ENCODE results near the gene GALNT15.

GALNT15 gene

GRCh38 chr3:16178628-16178988, 4.1 kb downstream of the GALNT15 start:
- H3K4me3 ChIP-seq (ENCODE audit: low read length in 2 of 2): peak overlapping the region in 1 of 2 donors; percentile 67
- H3K36me3 ChIP-seq (ENCODE audit: control insufficient read depth in 2 of 2, insufficient read depth in 2 of 2, low read length in 2 of 2): no peaks in the 10 kb centered on the region
- H3K9me3 ChIP-seq (ENCODE audit: control insufficient read depth in 2 of 2, low read length in 2 of 2): no peaks in the 10 kb centered on the region
- H3K27ac ChIP-seq (ENCODE audit: low read length): no peak overlapping the region
- H3K9ac ChIP-seq (ENCODE audit: low read length in 2 of 2): no peak overlapping the region
- peaks cover 26% of the 10 kb centered on the region for H3K4me1 ChIP-seq (ENCODE audit: control insufficient read depth, insufficient read depth, low read length)
- peaks cover 0 to 3% of the 10 kb centered on the region in 2 donors for H3K27me3 ChIP-seq (ENCODE audit: control insufficient read depth in 1 of 2, insufficient read depth in 2 of 2, low read length in 2 of 2)

DNA sequence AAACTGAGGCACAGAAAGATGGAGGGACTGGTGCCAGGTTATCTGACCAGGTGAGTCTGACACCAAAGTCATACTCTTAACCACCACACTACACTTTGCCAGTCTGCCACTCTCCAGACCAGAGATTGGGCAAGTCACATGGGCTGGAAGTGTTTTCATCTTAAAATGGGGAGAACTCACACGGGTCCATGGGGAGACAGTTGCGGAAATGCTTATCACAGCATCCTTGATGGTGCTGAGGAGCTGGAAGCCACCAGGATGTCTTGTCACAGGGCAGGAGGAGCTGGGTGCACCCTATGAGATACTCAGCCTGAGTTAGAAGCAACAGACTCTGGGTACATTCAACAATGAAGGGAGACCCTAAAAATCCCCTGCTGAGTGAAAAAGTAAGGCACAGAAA, 4.8 kb downstream of the GALNT15 start:
- peaks cover 0 to 3% of the 10 kb centered on the region in 2 donors for H3K27me3 ChIP-seq (ENCODE audit: control insufficient read depth in 1 of 2, insufficient read depth in 2 of 2, low read length in 2 of 2)
- peaks cover 22% of the 10 kb centered on the region for H3K4me1 ChIP-seq (ENCODE audit: control insufficient read depth, insufficient read depth, low read length)
- no peak overlapping the region for H3K4me3 ChIP-seq (ENCODE audit: low read length in 2 of 2)
- no peak overlapping the region for H3K9ac ChIP-seq (ENCODE audit: low read length in 2 of 2)
- no peak overlapping the region for H3K27ac ChIP-seq (ENCODE audit: low read length)
- no peaks in the 10 kb centered on the region for H3K9me3 ChIP-seq (ENCODE audit: control insufficient read depth in 2 of 2, low read length in 2 of 2)
- H3K36me3 ChIP-seq (ENCODE audit: control insufficient read depth in 2 of 2, insufficient read depth in 2 of 2, low read length in 2 of 2): no peaks in the 10 kb centered on the region

DNA sequence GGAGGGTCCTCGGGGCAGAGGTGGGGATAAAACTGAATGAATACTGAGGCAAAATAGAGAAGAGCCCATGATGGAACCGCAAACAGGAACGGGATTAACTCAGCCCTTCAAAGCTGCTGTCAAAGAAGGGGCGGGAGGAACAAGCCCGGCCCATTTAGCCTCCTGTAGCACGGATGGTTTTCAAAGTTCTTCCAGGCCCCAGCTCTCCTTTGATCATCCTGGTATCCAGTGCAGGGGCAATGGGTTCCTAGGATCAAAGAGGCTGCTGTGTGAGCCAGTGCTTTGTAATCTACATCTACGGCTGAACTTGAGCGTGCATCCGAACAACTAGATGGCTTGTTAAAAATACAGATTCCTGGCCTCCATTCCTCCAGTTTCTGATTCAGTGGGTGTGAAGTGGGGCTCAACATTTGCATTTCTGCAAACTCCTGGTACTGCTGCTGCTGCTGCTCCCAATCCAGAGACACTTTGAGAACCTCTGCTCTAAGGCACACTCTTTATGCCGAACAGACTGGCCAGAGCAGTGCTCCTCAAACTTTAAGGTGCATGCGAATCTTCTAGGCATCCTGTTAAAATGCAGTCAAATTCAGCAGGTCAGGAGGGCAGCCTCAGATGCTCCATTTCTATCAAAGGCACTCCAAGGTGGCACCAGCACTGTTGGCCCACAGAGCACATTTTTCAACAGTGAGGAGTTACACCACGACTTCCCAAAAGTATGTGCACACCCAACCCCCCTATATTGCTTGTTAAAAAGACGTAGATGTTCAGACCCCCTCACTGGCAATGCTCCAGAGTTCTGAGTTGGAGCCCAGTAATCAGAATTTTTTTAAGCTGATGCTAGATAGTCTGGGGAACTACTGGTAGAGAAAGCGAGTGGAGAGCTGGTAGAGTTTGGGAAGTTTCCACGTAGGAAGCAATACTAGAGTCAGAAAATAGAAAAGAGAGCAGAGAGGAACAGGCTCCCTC, 5.6 kb downstream of the GALNT15 start:
- Histone ChIP-seq H3K27me3 (ENCODE audit: control insufficient read depth in 1 of 2, insufficient read depth in 2 of 2, low read length in 2 of 2) (peaks cover 0 to 3% of the 10 kb centered on the region in 2 donors), H3K36me3 (ENCODE audit: control insufficient read depth in 2 of 2, insufficient read depth in 2 of 2, low read length in 2 of 2) (no peaks in the 10 kb centered on the region), H3K4me1 (ENCODE audit: control insufficient read depth, insufficient read depth, low read length) (peaks cover 15% of the 10 kb centered on the region), H3K27ac (ENCODE audit: low read length) (no peak overlapping the region), H3K9me3 (ENCODE audit: control insufficient read depth in 2 of 2, low read length in 2 of 2) (no peaks in the 10 kb centered on the region), H3K9ac (ENCODE audit: low read length in 2 of 2) (no peak overlapping the region), H3K4me3 (ENCODE audit: low read length in 2 of 2) (no peak overlapping the region)

- Histone ChIP-seq H3K4me3 (ENCODE audit: low read length in 2 of 2) (no peak overlapping the region), H3K27ac (ENCODE audit: low read length) (no peak overlapping the region), H3K9ac (ENCODE audit: low read length in 2 of 2) (no peak overlapping the region), H3K4me1 (ENCODE audit: control insufficient read depth, insufficient read depth, low read length) (peaks cover 14% of the 10 kb centered on the region), H3K9me3 (ENCODE audit: control insufficient read depth in 2 of 2, low read length in 2 of 2) (no peaks in the 10 kb centered on the region), H3K27me3 (ENCODE audit: control insufficient read depth in 1 of 2, insufficient read depth in 2 of 2, low read length in 2 of 2) (peaks cover 0 to 3% of the 10 kb centered on the region in 2 donors), H3K36me3 (ENCODE audit: control insufficient read depth in 2 of 2, insufficient read depth in 2 of 2, low read length in 2 of 2) (no peaks in the 10 kb centered on the region)
Measured at GRCh38 chr3:16180737-16181134, 6.3 kb downstream of the GALNT15 start.

DNA sequence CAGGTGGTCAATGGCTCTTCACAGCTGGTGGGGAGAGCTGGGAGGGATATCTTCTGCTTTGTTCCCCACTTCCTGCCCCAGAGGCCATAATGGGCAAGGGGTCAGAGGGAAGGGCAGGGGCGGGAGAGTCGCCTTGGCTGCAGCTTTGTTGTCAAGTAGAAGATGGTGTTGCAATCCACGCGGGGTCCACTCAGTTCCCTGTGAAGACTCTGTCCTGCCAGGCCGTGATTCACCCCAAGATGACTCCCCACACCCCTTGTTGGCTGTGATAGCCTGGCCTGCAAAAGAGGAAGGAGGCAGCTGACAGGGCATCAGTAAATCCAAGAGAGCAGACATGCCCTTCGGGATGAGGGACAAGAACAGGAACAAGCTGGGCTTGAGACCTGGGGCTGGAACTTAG, 6.9 kb downstream of the GALNT15 start:
- H3K36me3 ChIP-seq (ENCODE audit: control insufficient read depth in 2 of 2, insufficient read depth in 2 of 2, low read length in 2 of 2): no peaks in the 10 kb centered on the region
- no peak overlapping the region for H3K27ac ChIP-seq (ENCODE audit: low read length)
- peaks cover 0 to 3% of the 10 kb centered on the region in 2 donors for H3K27me3 ChIP-seq (ENCODE audit: control insufficient read depth in 1 of 2, insufficient read depth in 2 of 2, low read length in 2 of 2)

DNA sequence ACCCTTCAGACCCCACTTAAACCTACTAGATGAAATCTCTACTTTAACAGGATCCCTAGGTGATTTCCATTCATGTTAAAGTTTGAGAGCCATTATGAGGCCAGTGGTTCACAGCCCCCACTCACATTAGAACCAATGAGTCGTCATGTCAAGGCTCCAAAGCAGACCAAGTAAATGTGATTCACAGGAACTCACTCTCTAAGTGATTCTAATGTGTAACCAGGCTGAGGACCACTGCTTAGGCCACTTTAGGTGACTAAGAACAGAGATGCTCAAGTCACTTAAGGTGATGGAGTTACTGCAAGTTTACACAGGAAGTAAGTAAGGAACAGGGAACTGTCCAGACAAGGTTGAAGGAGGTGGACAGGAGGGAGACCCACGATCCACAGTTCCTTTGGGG, 7.7 kb downstream of the GALNT15 start:
- Histone ChIP-seq H3K36me3 (ENCODE audit: control insufficient read depth in 2 of 2, insufficient read depth in 2 of 2, low read length in 2 of 2) (no peaks in the 10 kb centered on the region), H3K4me1 (ENCODE audit: control insufficient read depth, insufficient read depth, low read length) (peaks cover 14% of the 10 kb centered on the region)

More for the DNA sequence above, 6.9 kb downstream of the GALNT15 start:
- peaks cover 14% of the 10 kb centered on the region for H3K4me1 ChIP-seq (ENCODE audit: control insufficient read depth, insufficient read depth, low read length)
- H3K9me3 ChIP-seq (ENCODE audit: control insufficient read depth in 2 of 2, low read length in 2 of 2): no peaks in the 10 kb centered on the region
- no peak overlapping the region for H3K9ac ChIP-seq (ENCODE audit: low read length in 2 of 2)
- no peak overlapping the region for H3K4me3 ChIP-seq (ENCODE audit: low read length in 2 of 2)

GRCh38 chr3:16182612-16183011, 8.1 kb downstream of the GALNT15 start:
- Histone ChIP-seq H3K4me3 (ENCODE audit: low read length in 2 of 2) (no peak overlapping the region), H3K9me3 (ENCODE audit: control insufficient read depth in 2 of 2, low read length in 2 of 2) (no peaks in the 10 kb centered on the region), H3K27ac (ENCODE audit: low read length) (no peak overlapping the region), H3K36me3 (ENCODE audit: control insufficient read depth in 2 of 2, insufficient read depth in 2 of 2, low read length in 2 of 2) (no peaks in the 10 kb centered on the region), H3K9ac (ENCODE audit: low read length in 2 of 2) (no peak overlapping the region), H3K4me1 (ENCODE audit: control insufficient read depth, insufficient read depth, low read length) (peaks cover 14% of the 10 kb centered on the region), H3K27me3 (ENCODE audit: control insufficient read depth in 1 of 2, insufficient read depth in 2 of 2, low read length in 2 of 2) (peaks cover 0 to 3% of the 10 kb centered on the region in 2 donors)

More for the DNA sequence above, 7.7 kb downstream of the GALNT15 start:
- Histone ChIP-seq H3K27ac (ENCODE audit: low read length) (no peak overlapping the region), H3K9ac (ENCODE audit: low read length in 2 of 2) (no peak overlapping the region), H3K27me3 (ENCODE audit: control insufficient read depth in 1 of 2, insufficient read depth in 2 of 2, low read length in 2 of 2) (peaks cover 0 to 3% of the 10 kb centered on the region in 2 donors), H3K9me3 (ENCODE audit: control insufficient read depth in 2 of 2, low read length in 2 of 2) (no peaks in the 10 kb centered on the region), H3K4me3 (ENCODE audit: low read length in 2 of 2) (no peak overlapping the region)

DNA sequence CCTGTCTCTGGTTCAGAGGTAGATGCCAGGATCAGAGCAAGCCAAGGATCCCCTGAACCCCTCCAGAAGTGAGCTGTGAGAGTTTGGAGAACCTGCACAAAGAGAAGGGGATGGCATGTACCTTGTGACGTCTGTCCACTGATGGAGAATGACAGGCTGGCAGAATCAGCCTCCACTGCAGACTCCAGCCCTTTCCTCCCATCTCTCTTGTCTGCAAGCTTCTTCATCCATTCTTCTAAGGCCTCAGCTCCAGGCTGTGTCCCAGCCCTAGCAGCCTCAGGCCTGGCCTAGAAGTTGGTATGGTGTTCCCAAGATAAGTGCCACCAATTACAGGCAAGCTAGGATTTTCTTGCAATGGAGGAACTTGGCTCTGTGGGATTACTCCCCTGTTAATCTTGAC, 8.6 kb downstream of the GALNT15 start:
- Histone ChIP-seq H3K4me1 (ENCODE audit: control insufficient read depth, insufficient read depth, low read length) (peaks cover 12% of the 10 kb centered on the region), H3K27me3 (ENCODE audit: control insufficient read depth in 1 of 2, insufficient read depth in 2 of 2, low read length in 2 of 2) (peaks cover 0 to under 1% of the 10 kb centered on the region in 2 donors), H3K27ac (ENCODE audit: low read length) (no peak overlapping the region), H3K36me3 (ENCODE audit: control insufficient read depth in 2 of 2, insufficient read depth in 2 of 2, low read length in 2 of 2) (no peaks in the 10 kb centered on the region), H3K9ac (ENCODE audit: low read length in 2 of 2) (no peak overlapping the region), H3K4me3 (ENCODE audit: low read length in 2 of 2) (no peak overlapping the region), H3K9me3 (ENCODE audit: control insufficient read depth in 2 of 2, low read length in 2 of 2) (no peaks in the 10 kb centered on the region)

DNA sequence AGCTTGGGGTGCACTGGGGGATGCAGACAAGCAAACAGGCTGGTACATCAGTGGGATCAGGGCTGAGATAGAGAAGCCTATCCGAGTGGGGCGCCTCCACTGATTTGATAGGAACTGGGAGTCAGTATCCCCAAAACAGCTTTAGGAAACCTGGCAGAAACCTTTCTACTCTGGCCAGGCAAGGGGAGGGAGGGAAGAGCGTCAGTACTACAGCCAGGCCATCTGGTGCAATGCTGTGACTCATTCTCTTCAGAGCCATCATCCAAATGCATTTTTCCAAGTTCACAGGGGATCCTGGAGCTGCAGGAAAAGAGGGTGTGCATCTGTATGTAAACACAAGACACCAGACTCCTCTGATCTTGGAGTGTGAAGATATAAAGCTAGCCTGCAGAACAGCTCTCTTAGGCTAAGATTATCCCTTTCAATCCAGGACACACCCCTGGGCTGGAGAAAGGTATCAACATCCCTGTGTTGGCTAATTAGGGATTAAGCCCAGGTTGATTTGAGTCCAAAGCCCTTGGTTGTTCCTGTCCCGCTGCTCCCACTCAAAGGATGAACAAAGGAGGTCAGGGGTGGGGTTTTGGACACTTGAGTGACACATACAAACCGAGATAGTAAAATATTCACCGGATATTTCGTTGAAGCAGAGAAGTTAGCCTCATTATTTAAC, 9.3 kb downstream of the GALNT15 start:
- H3K27ac ChIP-seq (ENCODE audit: low read length): no peak overlapping the region
- H3K4me3 ChIP-seq (ENCODE audit: low read length in 2 of 2): no peak overlapping the region
- no peaks in the 10 kb centered on the region for H3K27me3 ChIP-seq (ENCODE audit: control insufficient read depth in 1 of 2, insufficient read depth in 2 of 2, low read length in 2 of 2)
- no peak overlapping the region for H3K9ac ChIP-seq (ENCODE audit: low read length in 2 of 2)
- no peaks in the 10 kb centered on the region for H3K9me3 ChIP-seq (ENCODE audit: control insufficient read depth in 2 of 2, low read length in 2 of 2)
- no peaks in the 10 kb centered on the region for H3K36me3 ChIP-seq (ENCODE audit: control insufficient read depth in 2 of 2, insufficient read depth in 2 of 2, low read length in 2 of 2)
- H3K4me1 ChIP-seq (ENCODE audit: control insufficient read depth, insufficient read depth, low read length): peaks cover 6% of the 10 kb centered on the region

DNA sequence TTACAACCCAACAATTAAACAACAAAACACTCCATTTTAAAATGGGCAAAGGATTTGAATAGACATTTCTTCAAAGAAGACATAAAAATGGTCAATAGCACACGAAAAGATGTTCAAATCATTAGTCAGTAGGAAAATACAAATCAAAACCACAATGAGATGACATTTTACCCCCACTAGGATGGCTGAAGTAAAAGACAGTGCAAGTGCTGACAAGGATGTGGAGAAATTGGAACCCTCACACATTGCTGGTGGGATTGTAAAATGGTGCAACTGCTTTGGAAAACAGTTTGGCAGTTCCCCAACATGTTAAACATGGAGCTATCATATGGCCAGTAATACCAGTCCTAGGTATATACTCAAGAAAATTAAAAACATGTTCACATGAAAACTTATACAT, 11.6 kb downstream of the GALNT15 start:
- Histone ChIP-seq H3K4me3 (ENCODE audit: low read length in 2 of 2) (no peak overlapping the region), H3K9me3 (ENCODE audit: control insufficient read depth in 2 of 2, low read length in 2 of 2) (no peaks in the 10 kb centered on the region), H3K36me3 (ENCODE audit: control insufficient read depth in 2 of 2, insufficient read depth in 2 of 2, low read length in 2 of 2) (no peaks in the 10 kb centered on the region), H3K9ac (ENCODE audit: low read length in 2 of 2) (no peak overlapping the region), H3K27ac (ENCODE audit: low read length) (no peak overlapping the region), H3K27me3 (ENCODE audit: control insufficient read depth in 1 of 2, insufficient read depth in 2 of 2, low read length in 2 of 2) (no peaks in the 10 kb centered on the region), H3K4me1 (ENCODE audit: control insufficient read depth, insufficient read depth, low read length) (peaks cover 3% of the 10 kb centered on the region)

GRCh38 chr3:16186565-16186964, 12.1 kb downstream of the GALNT15 start:
- no peak overlapping the region for H3K4me3 ChIP-seq (ENCODE audit: low read length in 2 of 2)
- no peak overlapping the region for H3K9ac ChIP-seq (ENCODE audit: low read length in 2 of 2)
- no peaks in the 10 kb centered on the region for H3K27me3 ChIP-seq (ENCODE audit: control insufficient read depth in 1 of 2, insufficient read depth in 2 of 2, low read length in 2 of 2)
- H3K9me3 ChIP-seq (ENCODE audit: control insufficient read depth in 2 of 2, low read length in 2 of 2): no peaks in the 10 kb centered on the region
- H3K27ac ChIP-seq (ENCODE audit: low read length): no peak overlapping the region
- no peaks in the 10 kb centered on the region for H3K36me3 ChIP-seq (ENCODE audit: control insufficient read depth in 2 of 2, insufficient read depth in 2 of 2, low read length in 2 of 2)
- peaks cover 3% of the 10 kb centered on the region for H3K4me1 ChIP-seq (ENCODE audit: control insufficient read depth, insufficient read depth, low read length)
